ENCODE measurements around the gene GPAM. TPM values are rescaled to one million over a fixed set of nuclear protein-coding genes. Genes with fewer than 3 reads are reported as not detected.

Gene GPAM
- total and polyA plus RNA-seq, 9 of the 15 experiments (the other 6 are each of a cell fraction or from before 2014, with no cell fraction given) = 3.5 to 7.5 (median 5.5) TPM

- ChIA-PET CTCF (ENCODE audit: low intra/inter-chr PET ratio) (no interaction called here), POLR2A (no interaction called here)
- Histone ChIP-seq H3K9me3 (replicated peaks; ENCODE audit: control insufficient read depth, insufficient read depth, low read depth, low read length) (no peaks in the 10 kb centered on the region), H4K20me1 (replicated peaks; ENCODE audit: control insufficient read depth, insufficient read depth, low read length) (no peaks in the 10 kb centered on the region; the same call in 1 of the 2 replicates), H3K27me3 (ENCODE audit: control insufficient read depth in 2 of 2, insufficient read depth in 2 of 2, low read length in 2 of 2) (peaks cover 0 to 5% of the 10 kb centered on the region in 2 experiments; a peak in 1 of 5 replicates), H3K4me2 (ENCODE audit: insufficient read depth, low read length) (no peak overlapping the region), H3K27ac (ENCODE audit: extremely low read depth, low read depth, low read length) (no peak overlapping the region), H3K36me3 (ENCODE audit: control insufficient read depth, insufficient read depth, low read length) (no peaks in the 10 kb centered on the region), H3K79me2 (ENCODE audit: control insufficient read depth, insufficient read depth, low read length) (no peaks in the 10 kb centered on the region), H3K4me3 (no peak overlapping the region), H2AFZ (ENCODE audit: low read depth, low read length) (no peak overlapping the region), H3K4me1 (replicated peaks in 1 of 2; ENCODE audit: control insufficient read depth in 2 of 2, insufficient read depth in 2 of 2, low read length in 2 of 2) (no peaks in the 10 kb centered on the region; a peak in 2 of 5 replicates), H3K9ac (ENCODE audit: insufficient read depth in 1 of 2, low read depth in 2 of 2, low read length in 2 of 2) (no peak overlapping the region), H3K9me1 (ENCODE audit: control insufficient read depth, insufficient read depth, low read length) (no peaks in the 10 kb centered on the region)
- intact Hi-C loops (cut with micrococcal nuclease) = loop anchor here (10.0 kb wide), 2 partner anchors 1521 to 1821 kb away; no protein-coding TSS in a partner anchor
- WGBS (ENCODE audit: insufficient coverage, low coverage, missing lambda C conversion rate) = 0% methylated on average over 4 of the region's 4 CpGs
- no TSS peak for BruUV-seq (replicated peaks)
- TF ChIP-seq ZNF316 (IDR thresholded peaks at IDR 0.05) (0 out of 2 replicates have a peak, but pooled peaks have one; percentile 29), NRF1 (conservative IDR thresholded peaks at IDR 0.05 in 1 of 2, IDR thresholded peaks at IDR 0.05 in 1 of 2) (no peak), C11orf30 (IDR thresholded peaks at IDR 0.05; ENCODE audit: low read depth) (peak; percentile 19; the same call in 1 of the 2 replicates), ZBTB5 (IDR thresholded peaks at IDR 0.05) (no peak), SRF (CRISPR knock-in tag; IDR thresholded peaks at IDR 0.05) (no peak), ZNF217 (CRISPR knock-in tag; IDR thresholded peaks at IDR 0.05) (no peak)
- FAIRE-seq (no peak), DNase-seq (ENCODE audit: extremely low read depth in 1 of 4, low spot score in 3 of 4) (no peak), ATAC-seq (no peak)
- in situ Hi-C loops (cut with MboI) = loop anchor here (10.0 kb wide), 1 partner anchor 179 kb away; no protein-coding TSS in a partner anchor
Measured at GRCh38 chr10:112135604-112136003, 48.0 kb downstream of the GPAM start.

Measured in K562 (cell line).